ENCODE measurements around the gene ADAM19. TPM values are rescaled to one million over a fixed set of nuclear protein-coding genes. Genes with fewer than 3 reads are reported as not detected.

ADAM19 gene
- total RNA-seq, 2 experiments from 2014 or later, result 24.2 to 103 TPM

DNA sequence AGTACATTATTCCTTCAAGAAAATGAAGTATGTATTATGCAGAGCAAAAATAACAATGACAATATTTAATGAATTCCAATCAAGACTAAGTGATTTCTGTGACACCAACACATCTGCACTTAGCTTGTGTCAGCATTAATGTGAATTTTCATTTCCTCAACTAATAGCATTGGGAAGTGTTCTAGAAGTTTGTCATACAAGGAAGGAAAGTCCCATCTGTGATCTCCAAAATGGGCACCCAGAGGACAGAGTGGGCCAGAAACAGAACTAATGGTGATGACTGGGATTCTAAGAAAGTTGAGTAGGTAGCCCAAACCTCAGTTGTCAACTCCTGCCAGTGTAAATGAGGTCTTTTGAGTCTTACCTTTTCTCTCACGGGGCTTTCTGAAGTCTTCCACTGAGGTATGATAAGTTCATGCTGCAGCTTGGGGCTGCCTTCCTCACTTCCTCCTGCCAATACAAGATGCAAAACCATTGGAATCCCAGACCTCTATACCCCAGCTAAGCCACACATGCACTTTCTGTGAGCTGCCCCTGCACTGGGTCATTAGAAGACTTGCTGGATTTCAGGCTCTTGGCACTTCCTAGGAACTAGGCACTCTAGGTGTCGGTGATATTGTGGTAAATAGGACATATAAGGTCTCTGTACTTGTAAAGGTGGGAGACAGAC is 4.9 kb downstream of the ADAM19 start:
- peak; percentile 54 for DNase-seq (ENCODE audit: low spot score)
- peak overlapping the region; percentile 85 for H3K4me2 ChIP-seq (ENCODE audit: low read length)
- H3K79me2 ChIP-seq (ENCODE audit: insufficient read depth, low read depth, low read length), result peaks cover 33% of the 10 kb centered on the region; the same call in 1 of the 2 replicates
- ChIA-PET CTCF (ENCODE audit: unreplicated experiment) (interaction anchor here (0.5 to 1.0 kb wide), 2 partner anchors 68 to 287 kb away, joined by 3 read pairs; no protein-coding TSS in a partner anchor), POLR2A (interaction anchor here (0.8 to 9.5 kb wide), 15 partner anchors 9 to 148 kb away, joined by 3 to 111 read pairs (median 4); no protein-coding TSS in a partner anchor)
- no peak for TF ChIP-seq EZH2phosphoT487 (IDR thresholded peaks at IDR 0.05; ENCODE audit: borderline replicate concordance, low read depth, low read length)
- TF ChIP-seq, protein P1, sequence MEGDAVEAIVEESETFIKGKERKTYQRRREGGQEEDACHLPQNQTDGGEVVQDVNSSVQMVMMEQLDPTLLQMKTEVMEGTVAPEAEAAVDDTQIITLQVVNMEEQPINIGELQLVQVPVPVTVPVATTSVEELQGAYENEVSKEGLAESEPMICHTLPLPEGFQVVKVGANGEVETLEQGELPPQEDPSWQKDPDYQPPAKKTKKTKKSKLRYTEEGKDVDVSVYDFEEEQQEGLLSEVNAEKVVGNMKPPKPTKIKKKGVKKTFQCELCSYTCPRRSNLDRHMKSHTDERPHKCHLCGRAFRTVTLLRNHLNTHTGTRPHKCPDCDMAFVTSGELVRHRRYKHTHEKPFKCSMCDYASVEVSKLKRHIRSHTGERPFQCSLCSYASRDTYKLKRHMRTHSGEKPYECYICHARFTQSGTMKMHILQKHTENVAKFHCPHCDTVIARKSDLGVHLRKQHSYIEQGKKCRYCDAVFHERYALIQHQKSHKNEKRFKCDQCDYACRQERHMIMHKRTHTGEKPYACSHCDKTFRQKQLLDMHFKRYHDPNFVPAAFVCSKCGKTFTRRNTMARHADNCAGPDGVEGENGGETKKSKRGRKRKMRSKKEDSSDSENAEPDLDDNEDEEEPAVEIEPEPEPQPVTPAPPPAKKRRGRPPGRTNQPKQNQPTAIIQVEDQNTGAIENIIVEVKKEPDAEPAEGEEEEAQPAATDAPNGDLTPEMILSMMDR (conservative IDR thresholded peaks at IDR 0.05; ENCODE audit: low read length), result no peak
- 0 out of 2 replicates have a peak, but pooled peaks cover 5% of the 10 kb centered on the region for H3K9me3 ChIP-seq (ENCODE audit: low read length)
- no peaks in the 10 kb centered on the region for H4K20me1 ChIP-seq (ENCODE audit: insufficient read depth, low read length)
- no peaks in the 10 kb centered on the region for H3K9me2 ChIP-seq (ENCODE audit: insufficient read depth, low read length)
- H3K4me3 ChIP-seq (ENCODE audit: low read depth, low read length, poor library complexity, severe bottlenecking), result peak overlapping the region; percentile 81
- H2AFZ ChIP-seq (ENCODE audit: low read length), result peak overlapping the region; percentile 38; the same call in 1 of the 2 replicates
- peaks cover 46% of the 10 kb centered on the region for H3K4me1 ChIP-seq (ENCODE audit: insufficient read depth, low read length, poor library complexity, severe bottlenecking)
- peak overlapping the region; percentile 85 for H3K27ac ChIP-seq (ENCODE audit: low read depth, low read length, poor library complexity, severe bottlenecking)
- peaks cover 40% of the 10 kb centered on the region for H3K36me3 ChIP-seq (ENCODE audit: insufficient read depth, low read length)
- no TSS peak for BruUV-seq (replicated peaks)
- intact Hi-C loops (cut with micrococcal nuclease; ENCODE audit: unreplicated experiment), result loop anchor here (1.0 to 2.0 kb wide), 5 partner anchors 26 to 304 kb away; partner anchors contain the start of gene CYFIP2

DNA sequence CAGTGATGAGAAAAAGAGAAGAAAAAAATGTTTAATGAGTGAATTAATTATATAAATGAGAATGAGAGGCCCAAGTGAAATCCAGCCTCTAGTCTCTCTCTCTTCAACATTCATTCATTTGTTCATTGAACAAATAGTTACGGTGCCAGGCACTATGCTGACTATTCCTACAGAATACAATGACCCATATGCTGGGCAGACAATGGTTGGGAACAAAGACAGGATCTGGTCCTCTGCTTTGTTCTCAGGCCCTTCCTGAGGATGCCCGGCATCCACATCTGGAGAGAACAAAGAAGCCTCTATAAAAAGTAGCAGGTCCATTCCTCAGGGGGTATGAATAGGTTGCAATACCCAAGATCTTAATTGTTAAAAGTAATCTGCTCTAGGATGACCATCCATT is 6.9 kb downstream of the ADAM19 start:
- CTCF ChIA-PET (ENCODE audit: unreplicated experiment), result interaction anchor here (0.5 kb wide), 1 partner anchor 61 kb away, joined by 3 read pairs; no protein-coding TSS in a partner anchor
- Histone ChIP-seq H2AFZ (ENCODE audit: low read length) (no peak overlapping the region), H3K27ac (ENCODE audit: low read depth, low read length, poor library complexity, severe bottlenecking) (no peak overlapping the region), H4K20me1 (ENCODE audit: insufficient read depth, low read length) (no peaks in the 10 kb centered on the region), H3K9me3 (ENCODE audit: low read length) (0 out of 2 replicates have a peak, but pooled peaks cover 5% of the 10 kb centered on the region), H3K9me2 (ENCODE audit: insufficient read depth, low read length) (no peaks in the 10 kb centered on the region), H3K4me3 (ENCODE audit: low read depth, low read length, poor library complexity, severe bottlenecking) (no peak overlapping the region), H3K79me2 (ENCODE audit: insufficient read depth, low read depth, low read length) (peaks cover 19% of the 10 kb centered on the region; the same call in 1 of the 2 replicates), H3K4me1 (ENCODE audit: insufficient read depth, low read length, poor library complexity, severe bottlenecking) (peaks cover 41% of the 10 kb centered on the region), H3K4me2 (ENCODE audit: low read length) (no peak overlapping the region), H3K36me3 (ENCODE audit: insufficient read depth, low read length) (peaks cover 55% of the 10 kb centered on the region)
- BruUV-seq (replicated peaks), result no TSS peak
- POLR2A ChIA-PET, result interaction anchor here (0.5 to 9.5 kb wide), 12 partner anchors 9 to 150 kb away, joined by 3 to 111 read pairs (median 4); no protein-coding TSS in a partner anchor
- intact Hi-C loops (cut with micrococcal nuclease; ENCODE audit: unreplicated experiment), result no loop called here
- no peak for TF ChIP-seq EZH2phosphoT487 (IDR thresholded peaks at IDR 0.05; ENCODE audit: borderline replicate concordance, low read depth, low read length)
- TF ChIP-seq, protein P1 (conservative IDR thresholded peaks at IDR 0.05; ENCODE audit: low read length), result no peak
- DNase-seq (ENCODE audit: low spot score), result no peak
